Amniotic stem cell (primary cell): Measurements from ENCODE around the gene ST7.

Source experiments
- DNase-seq: peaks from one replicate; lab custom pipeline; 2025; lab: John Stamatoyannopoulos, UW

ST7 gene

DNA sequence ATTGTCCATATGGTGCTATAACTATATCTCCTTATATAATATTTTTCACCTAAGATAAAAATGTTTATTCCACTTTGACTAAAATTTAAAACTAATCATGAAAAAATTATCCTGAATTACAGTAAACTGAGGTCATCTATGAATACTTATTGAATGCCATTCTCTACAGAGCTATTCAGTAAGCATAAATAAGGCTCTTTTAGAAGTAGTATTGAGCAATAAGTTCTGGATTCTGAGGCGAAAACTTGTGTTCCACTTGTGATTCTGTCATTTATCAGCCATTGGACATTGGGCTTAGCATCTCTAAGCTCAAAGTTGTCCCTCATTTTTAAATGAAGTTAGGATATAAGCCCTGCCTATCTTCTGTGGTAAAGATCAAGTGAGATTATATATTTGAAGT, 238.8 kb downstream of the ST7 start:
- DNase-seq, result no peak

DNA sequence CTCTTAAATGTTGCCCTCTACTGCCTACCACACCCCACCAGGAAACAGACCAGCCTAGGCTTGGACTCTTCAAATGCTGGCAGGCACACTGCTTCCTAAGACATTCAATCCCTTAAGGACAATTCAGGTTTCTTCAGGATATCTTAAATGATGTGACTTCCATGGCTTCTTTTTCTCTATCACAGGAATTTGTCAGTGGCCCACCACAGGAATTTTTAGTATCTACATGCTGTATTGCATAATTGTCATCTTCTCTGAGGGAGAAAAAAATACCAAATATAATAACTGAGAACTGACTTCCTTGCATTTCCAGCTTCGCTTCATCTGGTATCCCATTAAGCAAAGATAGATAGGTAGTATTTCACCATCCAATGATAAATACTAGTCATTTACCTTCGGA, 240.3 kb downstream of the ST7 start:
- no peak for DNase-seq

DNA sequence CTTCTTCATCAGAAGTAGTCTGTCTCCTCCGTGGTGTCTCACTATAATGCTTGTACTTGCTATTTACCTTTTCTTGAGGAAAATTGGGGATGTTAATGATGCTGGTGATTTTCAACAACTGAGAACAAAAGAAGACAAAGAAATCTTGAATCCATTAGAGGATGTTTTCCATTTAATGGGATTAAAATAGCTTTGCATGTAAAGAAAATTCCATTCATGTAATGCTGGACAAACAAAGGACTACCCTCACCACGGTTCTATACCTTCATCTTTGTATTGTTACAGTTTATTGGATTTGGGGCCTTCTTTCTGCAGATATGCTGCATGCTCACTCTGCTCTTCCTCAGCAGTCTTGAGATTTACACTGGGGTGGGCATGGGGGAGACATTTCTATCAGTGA, 241.1 kb downstream of the ST7 start:
- no peak for DNase-seq

DNA sequence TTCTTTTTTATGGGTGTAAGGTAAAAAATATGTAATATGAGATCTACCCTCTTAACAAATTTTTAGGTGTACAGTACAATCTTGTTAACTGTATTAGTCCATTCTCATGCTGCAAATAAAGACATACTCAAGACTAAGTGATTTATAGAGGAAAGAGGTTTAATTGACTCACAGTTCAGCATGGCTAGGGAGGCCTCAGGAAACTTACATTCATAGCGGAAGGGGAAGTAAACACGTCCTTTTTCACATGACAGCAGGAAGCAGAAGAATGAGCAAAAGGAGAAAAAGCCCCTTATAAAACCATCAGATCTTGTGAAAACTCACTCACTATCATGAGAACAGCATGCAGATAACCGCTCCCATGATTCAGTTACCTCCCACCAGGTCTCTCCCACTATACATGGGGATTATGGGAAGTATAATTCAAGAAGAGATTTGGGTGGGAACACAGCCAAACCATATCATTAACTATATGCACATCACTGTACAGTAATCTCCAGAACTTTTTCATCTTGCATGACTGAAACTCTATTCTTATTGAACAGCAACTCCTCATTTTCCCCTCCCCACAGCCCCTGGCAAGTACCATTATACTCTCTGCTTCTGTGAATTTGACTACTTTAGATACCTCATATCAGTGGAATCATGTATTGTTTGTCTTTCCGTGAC, 242.2 kb downstream of the ST7 start:
- no peak for DNase-seq

DNA sequence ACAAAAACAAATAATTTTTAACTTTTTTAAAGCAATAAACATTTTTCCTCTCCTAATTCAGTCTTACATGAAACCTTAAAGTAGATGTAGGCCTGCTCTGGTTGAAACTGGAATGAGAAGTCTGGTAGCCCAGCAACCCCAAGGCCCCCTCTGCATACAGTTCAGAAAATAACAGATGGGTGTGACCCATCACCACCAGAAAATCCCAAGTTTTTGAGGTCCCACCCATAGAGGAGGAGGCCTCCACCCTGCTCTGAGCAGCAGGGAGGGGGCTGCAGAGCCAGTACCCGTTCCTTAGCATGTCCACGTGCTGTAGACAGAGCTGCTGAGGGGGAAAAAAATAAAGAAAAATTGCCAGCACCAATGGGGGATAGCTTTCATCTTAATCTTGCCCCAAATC, 246.8 kb downstream of the ST7 start:
- DNase-seq, result no peak

DNA sequence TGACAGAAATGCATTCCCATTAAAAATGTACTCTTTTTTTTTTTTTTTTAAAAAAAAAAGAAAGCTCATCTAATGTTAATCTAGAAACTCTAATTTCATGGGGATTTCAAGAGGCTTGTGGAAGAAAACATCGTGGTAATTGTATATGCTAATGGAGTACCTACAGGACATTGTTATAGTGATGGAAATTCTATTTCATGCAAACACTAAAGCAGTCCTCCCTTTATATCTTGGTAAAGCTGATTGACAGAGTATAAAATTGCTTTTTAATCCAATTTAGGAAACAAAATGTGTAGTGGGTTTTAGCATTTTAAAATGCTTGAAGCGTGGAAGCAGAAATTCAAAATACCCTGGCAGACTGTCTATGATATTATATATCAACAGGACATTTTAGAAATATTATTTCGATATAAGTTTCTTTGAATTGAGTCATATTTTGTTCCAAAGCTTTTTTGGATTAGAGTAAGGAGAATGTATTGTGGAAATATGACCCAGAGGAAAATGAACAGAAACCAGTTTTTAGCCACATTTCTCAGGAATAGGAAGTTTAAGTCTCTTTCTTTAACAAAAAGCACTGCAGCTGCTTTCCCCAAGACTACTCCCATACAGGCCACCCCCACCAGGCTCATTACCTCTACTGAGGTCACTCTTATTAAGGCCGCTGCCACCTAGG, 247.6 kb downstream of the ST7 start:
- DNase-seq, result no peak

DNA sequence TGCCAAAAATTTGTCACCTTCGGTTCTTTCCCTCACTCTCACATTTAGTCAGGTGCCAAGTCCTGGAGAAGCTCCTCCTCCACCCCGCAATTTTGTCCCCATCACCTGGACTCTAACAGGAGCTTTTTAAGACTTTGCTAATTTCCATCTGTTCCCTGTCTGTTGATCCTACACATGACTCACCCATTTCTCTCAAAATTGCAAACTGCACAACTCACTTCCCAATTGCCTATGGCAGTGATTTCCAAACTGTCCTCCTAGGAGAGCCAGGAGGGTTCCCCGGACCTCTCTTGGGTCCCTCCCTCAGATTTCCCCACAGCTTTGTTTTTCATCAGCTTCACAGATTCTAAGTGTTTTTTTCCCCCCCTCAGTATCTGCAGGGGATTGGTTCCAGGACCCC, 249.2 kb downstream of the ST7 start:
- DNase-seq, result no peak

DNA sequence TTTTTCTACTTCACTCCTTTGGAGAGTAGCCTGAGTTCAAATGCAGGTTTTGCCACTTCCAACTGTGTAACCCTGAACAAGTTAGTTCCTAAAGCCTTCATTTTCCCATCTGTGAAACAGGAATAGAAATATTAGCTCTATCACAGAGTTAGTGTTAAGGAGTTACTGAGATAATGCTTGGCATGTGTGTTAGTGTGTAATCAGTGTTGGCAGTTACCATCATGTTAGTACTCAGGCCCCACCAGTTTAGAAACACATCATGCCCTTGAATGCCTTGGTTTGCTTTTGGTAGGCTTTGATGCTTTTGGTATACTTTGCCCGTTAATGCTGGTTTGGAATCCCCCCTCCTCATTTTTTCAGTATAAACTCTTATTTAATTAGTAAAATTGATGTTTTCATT, 249.9 kb downstream of the ST7 start:
- DNase-seq, result no peak

DNA sequence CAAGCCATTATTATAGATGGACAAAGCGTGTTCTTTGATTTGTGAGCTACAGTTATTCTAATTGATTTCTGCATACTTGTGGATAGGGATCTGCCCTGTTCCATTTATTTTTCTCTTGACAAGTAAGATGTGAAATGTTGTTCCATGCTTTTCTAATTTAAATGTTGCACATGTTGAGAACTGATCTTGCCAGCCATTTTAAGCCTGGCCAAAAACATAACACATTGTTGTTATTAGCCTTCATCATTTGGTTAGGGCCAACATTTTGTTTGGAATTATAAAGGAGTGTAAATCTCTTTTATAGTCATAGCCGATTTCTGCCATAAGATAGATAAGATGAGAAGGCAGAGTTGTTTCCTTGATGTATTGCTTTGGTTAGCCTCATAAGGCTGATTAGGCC, 252.6 kb downstream of the ST7 start:
- DNase-seq, result no peak

DNA sequence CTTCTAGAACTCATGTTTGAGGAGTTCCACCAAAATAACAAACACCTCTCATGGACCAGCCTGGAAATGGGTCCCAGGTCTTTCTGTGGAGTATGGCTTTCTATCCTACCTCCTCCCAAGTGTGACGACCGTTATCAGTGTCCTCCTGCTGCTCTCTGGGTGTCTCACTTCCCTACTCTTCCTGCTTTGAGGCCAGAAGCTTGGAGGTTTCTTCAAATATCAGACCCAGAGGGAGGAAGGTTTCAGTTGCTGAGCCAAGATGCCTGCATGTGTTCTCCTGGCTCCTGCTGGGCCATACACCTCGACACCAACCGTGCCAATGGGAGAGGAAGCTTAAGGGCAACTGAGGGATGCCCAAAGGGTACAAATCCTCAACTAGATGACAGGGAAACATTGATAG, 255.0 kb downstream of the ST7 start:
- DNase-seq, result no peak

DNA sequence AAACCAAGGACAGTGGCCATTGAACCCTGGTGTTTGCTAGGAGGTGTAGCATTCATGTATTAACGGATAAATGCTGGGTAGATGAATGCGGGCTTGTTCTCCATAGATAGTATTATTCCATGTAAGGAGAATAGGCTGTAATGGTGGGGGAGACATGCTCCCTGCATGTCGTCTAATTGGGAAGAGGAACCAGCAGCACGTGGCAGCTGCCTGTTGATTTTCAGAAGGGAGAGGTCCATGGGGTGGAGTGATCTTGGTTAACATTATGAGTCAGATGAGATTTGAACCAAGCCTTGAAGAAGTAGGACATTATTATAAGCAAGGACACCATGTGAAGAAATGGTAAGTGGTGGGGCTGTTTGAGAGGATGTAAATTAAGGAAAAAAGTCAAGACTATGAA, 257.1 kb downstream of the ST7 start:
- no peak for DNase-seq

DNA sequence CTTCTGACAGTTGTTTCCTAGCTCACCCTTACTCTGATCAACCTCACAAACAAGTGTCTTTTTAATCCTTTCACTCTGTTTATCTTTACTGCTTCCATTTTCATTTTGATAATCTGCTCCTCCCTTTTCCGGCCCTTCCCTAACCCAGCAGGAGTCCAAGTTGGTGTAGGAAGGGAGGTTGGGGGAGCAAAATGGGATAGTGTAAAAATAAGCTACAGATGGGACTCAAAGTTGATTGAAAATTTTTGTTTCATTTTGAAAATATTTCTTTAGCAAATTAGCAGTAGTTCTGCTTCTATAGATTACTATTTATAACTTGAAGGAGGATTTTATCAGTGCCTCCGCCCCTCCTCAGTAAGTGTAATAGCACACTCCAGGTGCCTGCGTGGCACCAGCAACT, 257.6 kb downstream of the ST7 start:
- DNase-seq, result no peak

DNA sequence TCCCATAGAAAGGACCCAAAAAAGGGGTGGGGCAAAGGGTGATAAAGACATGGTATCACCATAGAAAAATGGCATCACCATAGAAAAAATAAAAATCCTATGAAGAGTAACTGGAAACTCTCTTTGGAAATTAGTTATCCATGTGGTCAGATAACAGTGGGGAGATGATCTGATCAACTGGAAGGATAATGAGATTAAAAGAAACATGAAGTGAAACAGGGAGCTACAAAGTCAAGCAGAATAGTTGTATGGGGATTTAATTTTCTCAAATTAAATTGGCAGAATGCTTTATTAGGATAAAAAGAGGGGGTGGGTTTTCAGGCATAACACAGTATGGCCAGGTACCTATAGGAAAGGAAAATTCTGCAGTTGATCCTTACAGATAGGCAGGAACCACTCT, 258.3 kb downstream of the ST7 start:
- no peak for DNase-seq

DNA sequence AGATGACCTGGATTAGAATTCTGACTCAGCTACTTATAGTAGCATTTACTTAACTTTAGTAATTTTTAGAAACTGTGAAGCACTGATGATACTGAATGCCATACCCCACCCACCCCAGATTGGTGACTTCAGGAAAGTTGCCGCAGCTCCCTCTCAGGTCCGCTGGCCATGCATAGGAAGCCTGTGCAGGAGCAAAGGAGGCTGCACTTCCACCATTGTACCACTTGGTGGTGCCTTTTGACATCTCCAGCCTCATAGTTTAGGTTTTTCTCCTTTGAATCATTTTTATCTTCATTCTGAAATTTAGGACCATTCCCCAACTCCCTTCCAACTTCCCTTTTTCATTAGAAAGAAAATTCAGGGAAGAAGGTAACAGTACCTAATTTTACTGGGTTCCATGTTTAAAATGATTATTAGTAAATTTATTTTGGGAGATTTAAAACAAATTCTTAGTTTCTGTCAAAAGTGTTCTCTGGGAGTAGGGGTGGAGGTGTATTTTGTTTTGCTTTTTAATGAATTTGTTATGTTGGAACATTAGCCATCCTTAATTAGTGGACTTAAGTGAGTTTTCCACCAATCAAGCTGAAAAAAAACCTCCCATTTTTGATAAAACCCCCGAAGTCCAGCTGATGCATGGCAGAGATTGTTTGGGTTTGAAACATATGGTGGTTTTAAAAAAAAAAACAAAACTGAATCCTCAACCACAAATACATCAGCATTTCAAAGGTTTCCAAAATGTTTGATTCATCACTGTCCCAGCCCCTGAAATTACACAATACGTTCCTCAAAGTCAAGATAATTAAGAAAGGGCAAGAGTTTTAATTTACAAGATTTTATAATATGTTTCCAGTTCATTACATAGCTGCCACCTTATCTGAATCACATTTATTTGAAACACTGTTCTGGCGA, 259.9 kb downstream of the ST7 start:
- no peak for DNase-seq

DNA sequence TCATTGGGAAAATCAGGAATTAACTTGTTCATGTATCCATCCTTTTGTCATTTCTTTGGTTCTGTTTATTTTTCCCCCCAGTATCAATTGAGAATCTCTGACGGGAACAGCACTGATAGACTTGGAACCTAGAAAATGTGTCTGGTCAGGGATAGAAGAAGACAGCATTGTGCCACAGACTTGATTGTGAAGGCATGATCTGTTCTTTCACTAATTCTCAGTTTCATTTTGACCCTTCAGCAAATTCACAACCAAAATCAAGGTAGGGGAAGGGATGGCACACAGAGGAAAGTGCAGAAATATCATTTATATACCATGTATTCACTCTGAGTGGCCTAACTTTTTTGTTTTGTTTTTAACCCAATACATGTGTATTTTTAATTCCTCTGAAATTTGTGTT, 262.7 kb downstream of the ST7 start:
- no peak for DNase-seq

DNA sequence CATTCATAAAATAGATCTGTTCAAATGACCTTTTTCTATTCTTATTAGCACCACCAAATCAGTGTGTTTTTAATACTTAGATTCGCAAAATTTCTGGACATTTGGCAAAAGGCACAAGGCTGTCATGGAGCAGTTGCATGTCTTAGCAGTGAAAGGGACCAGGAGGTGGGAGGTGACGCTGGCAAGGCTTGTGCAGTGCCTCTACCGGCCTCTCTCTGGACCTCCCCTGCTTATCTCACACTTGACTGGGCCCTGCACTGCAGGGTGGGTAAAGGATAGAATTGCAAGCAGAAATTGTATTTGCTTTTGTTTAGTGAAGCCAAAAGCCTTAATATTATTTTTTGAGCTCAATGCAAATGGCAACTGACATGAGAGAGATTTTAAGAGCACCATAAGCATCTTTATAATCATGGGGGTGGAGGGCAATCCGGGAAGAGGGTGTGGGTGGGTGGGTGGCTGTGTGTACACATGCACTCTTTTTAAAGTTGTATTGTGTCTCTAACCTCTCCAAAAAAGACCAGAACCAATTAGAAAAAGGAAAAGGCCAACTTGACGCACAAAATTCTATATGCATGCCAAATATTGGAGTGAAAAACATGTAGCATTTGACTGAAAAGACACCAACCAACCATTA, 263.3 kb downstream of the ST7 start:
- no peak for DNase-seq

DNA sequence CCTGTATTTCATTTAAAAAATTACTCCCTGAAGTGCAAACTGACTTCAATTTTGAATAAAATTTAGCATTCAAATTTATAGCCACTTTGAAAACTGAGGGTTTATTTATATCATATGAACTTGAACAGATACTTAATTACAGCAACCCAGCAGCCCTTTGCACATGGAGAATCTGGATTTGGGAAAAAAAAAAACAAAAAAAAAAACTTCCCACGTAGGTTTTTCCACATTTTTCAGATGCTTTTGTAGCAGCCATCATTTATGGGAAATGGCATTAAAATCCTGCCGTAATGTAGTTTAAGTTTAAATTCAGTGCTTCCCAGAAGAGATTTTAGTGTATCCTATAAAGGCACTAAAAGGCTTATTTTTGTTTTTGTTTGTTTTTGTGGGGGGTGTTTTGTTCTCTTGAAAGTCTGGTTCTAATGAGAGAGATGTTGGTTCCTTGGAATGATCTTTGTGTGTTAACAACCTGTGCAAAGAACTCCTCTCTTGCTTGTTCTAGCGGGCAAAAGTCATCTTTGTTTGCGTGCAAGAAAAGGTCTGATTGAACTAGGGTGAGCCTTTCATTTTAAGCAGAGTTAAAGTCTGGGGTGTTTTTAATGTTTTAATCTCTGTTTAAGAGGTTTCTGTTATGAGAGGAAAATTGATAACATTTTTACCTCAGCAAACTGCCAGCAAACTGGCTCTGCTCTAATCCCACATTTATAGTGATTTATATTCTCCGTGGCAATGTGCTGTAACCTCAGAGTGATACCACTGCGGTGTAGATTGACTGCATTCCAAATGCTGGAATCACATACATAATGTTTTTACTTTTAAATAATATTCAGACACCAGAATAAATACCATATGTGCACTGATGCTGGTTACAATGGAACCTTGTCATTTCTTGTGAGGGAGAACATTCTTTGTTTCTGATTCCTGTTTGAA, 264.1 kb downstream of the ST7 start:
- DNase-seq, result no peak

DNA sequence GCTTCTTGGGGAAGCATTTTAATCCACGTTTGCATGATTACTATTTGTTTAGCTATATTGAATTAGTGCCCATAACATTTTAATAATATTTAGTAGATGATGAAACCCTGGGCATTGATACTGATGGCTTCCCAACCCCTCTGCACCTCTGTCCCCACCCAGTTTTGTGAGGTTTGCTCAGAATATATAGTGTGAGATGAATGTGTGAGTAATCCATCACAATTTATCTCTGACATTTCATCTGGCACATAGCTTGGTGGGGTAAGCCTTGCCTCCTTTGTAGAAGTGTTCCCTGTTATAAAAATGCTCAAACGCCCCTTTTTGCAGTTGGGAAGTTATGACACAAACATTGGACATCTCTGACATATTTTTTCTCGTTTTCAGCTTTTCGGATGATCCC, 265.4 kb downstream of the ST7 start:
- DNase-seq, result no peak

DNA sequence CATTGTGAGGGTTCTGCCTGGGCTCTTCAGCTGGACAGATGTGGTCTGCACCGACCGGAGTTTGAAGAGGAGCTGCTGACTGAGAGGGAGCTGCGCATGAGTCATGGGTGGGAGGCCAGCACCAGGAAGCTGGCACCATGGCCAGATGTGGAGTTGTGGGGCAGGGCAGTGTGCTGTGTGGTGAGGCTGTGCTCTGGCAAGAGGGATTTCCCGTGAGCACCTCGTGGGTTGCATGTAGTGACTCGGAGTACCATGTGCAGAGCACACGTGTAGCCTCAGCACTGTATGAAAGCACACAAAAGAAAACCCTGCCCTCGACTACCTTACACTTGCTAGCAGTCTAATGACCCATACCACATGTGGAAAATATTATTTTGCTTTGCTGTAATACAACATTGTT, 266.2 kb downstream of the ST7 start:
- DNase-seq, result no peak

DNA sequence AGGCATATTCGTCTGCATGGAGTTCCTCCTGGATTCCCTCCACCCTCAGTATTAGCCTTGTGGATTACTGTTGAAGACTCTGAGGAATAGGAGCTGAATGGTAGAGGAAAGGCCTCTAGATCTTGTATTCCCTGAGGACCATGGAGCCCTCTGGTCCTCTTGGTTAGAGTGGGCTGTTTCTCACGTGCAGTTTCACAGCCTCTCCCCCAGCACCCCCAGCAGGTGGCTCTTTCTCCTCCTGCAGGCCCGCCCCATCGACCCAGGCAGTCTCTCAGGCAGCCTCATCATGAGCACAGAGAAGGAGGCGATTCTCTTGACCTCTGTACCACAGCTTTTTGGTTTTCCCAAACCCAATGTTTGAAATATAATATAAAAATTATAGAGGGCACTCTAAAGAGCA, 267.5 kb downstream of the ST7 start:
- DNase-seq, result no peak

DNA sequence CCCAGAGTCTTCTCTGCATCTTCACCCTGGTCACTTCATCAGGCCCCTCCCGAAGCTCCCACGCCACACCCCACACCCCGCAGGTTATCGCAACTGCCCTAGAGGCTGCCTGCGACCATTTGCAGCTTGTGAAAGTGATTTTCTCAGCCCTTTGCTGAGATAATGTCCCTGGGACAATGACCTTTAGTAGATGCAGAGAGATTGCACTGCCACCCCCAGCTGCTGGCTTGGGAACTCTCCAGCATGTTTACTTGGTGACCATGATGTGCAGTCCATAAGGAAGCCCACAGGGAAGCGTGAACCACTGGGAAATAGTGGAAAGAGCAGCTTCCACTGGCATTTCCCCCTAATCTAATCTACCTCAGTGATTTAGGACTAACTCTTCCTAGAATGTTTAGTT, 272.2 kb downstream of the ST7 start:
- no peak for DNase-seq

DNA sequence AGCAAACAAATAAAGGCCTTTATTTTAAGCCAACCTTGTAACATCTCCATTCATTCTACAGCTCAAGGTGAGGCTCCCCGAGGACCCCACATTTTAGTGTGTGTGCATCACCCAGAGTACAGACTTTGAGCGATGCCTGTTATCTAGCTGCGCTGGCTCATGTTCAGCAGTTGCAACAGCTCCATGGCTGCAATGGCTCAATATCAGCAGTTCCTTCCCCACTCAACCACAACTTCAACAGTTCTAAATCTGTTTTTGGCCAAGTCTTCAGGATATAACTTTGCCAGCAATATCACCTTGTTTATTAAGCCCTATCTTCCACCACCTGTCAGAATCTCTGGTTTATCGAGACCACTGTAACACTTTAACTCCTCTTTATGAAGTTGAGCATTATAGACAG, 273.8 kb downstream of the ST7 start:
- DNase-seq, result no peak
